PFSK-1 (cell line): ENCODE results near the gene CHP2.

ENCODE experiments used
- FOXP2 ChIP-seq: optimal IDR thresholded peaks from 2 replicates; pipeline ENCODE3; 2011; ENCODE audit warnings: borderline replicate concordance, control low read depth, inconsistent platforms; ENCODE audit not compliant: insufficient read depth; ENCODE audit errors: extremely low read length, extremely low read depth
- POLR2AphosphoS5 ChIP-seq: IDR thresholded peaks from 2 replicates; pipeline ENCODE4 v1.6.1; 2012; ENCODE audit warnings: low read depth, mild to moderate bottlenecking, control low read depth, low read length, moderate library complexity
- SIN3A ChIP-seq: IDR thresholded peaks from 2 replicates; pipeline ENCODE4 v1.6.1; 2012; ENCODE audit warnings: mild to moderate bottlenecking, low read length, moderate library complexity, borderline replicate concordance; ENCODE audit not compliant: insufficient read depth
- TAF1 ChIP-seq: IDR thresholded peaks from 2 replicates; pipeline ENCODE4 v1.6.1; 2012; ENCODE audit warnings: low read length, control low read depth, borderline replicate concordance; ENCODE audit not compliant: insufficient read depth
- TF ChIP-seq, protein P1 (sequence below), 2 experiments: IDR thresholded peaks; 2 replicates each; pipeline versions ENCODE4 v1.6.1 to v1.8.0; 2011 to 2012; ENCODE audit warnings: low read depth in 2 of 2, low read length in 2 of 2, control low read depth in 1 of 2, inconsistent platforms in 1 of 2, mild to moderate bottlenecking in 1 of 2, moderate library complexity in 1 of 2; ENCODE audit not compliant: insufficient read depth in 1 of 2

The CHP2 gene

DNA sequence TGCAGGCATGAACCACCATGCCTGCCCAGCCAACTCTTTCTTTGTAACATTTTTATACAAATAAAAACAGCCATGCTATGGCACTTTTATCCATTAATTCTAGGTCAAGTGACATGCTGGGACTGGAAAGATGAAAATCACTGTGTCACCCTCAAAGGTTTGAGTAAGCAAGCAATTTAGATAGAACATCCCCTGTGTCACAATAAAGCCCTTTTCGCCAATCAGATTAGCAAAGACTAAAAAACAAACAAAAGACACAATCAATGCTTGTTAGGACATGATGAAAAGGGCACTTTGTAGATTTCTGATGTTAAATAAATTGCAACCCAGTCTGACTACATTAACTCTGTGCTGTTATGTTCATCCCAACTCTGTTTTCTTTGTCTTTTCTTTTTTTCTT, 26.4 kb downstream of the CHP2 start:
- TF ChIP-seq, protein P1, sequence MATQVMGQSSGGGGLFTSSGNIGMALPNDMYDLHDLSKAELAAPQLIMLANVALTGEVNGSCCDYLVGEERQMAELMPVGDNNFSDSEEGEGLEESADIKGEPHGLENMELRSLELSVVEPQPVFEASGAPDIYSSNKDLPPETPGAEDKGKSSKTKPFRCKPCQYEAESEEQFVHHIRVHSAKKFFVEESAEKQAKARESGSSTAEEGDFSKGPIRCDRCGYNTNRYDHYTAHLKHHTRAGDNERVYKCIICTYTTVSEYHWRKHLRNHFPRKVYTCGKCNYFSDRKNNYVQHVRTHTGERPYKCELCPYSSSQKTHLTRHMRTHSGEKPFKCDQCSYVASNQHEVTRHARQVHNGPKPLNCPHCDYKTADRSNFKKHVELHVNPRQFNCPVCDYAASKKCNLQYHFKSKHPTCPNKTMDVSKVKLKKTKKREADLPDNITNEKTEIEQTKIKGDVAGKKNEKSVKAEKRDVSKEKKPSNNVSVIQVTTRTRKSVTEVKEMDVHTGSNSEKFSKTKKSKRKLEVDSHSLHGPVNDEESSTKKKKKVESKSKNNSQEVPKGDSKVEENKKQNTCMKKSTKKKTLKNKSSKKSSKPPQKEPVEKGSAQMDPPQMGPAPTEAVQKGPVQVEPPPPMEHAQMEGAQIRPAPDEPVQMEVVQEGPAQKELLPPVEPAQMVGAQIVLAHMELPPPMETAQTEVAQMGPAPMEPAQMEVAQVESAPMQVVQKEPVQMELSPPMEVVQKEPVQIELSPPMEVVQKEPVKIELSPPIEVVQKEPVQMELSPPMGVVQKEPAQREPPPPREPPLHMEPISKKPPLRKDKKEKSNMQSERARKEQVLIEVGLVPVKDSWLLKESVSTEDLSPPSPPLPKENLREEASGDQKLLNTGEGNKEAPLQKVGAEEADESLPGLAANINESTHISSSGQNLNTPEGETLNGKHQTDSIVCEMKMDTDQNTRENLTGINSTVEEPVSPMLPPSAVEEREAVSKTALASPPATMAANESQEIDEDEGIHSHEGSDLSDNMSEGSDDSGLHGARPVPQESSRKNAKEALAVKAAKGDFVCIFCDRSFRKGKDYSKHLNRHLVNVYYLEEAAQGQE (IDR thresholded peaks at IDR 0.05; ENCODE audit: insufficient read depth in 1 of 2, low read depth in 2 of 2, low read length in 2 of 2): no peak
- TF ChIP-seq SIN3A (no peak), TAF1 (no peak), POLR2AphosphoS5 (no peak), FOXP2 (no peak)

DNA sequence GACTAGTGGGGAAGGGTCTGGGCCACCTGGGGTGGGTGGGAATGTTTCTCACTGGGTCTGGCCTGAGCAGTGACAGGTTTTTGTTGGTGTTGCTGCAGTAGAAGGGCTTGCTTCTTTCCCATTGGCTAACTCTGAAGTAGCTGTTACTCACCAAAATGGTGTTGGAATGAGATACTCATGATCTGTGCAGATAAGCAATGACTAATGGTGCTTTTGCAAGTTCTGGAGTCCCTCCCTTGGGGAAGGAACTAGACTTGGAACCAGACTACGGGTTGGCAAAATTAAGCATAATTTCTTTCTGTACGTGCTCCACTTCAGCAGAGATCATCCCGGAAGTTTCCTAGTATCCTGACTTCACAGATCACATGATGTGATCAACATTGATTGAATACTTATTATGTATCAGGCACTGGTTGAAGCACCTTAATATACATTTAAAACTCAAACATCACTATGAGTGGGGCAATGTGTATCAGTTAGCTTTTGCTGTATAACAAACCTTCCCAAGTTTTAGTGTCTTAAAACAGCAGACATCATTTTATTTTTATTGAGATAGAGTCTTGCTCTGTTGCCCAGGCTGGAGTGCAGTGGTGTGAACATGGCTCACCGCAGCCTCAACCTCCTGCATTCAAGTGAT, 30.1 kb downstream of the CHP2 start:
- no peak for TF ChIP-seq SIN3A
- TF ChIP-seq POLR2AphosphoS5: no peak
- TF ChIP-seq, protein P1 (IDR thresholded peaks at IDR 0.05; ENCODE audit: insufficient read depth in 1 of 2, low read depth in 2 of 2, low read length in 2 of 2): no peak
- TF ChIP-seq TAF1: no peak
- no peak for TF ChIP-seq FOXP2

DNA sequence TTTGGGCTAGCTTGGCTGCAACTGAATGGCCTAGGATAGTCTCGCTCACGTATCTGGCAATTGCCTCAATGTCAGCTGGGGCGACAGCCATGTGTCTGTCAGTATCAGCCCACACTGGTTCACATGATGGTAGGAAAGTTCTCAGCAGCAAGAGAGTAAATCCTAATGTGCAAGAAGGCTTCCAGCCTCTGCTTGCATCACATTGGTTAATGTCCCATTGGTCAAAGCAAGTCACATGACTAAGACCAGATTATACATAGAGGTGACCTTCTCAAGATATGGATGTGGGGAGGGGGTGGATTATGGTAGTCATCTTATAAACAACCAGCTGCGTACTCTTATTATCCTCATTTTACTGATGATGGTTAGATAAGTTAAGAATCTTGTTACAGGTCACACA, 31.0 kb downstream of the CHP2 start:
- TF ChIP-seq TAF1 (no peak), POLR2AphosphoS5 (no peak), SIN3A (no peak), FOXP2 (no peak)
- TF ChIP-seq, protein P1 (IDR thresholded peaks at IDR 0.05; ENCODE audit: insufficient read depth in 1 of 2, low read depth in 2 of 2, low read length in 2 of 2): no peak

DNA sequence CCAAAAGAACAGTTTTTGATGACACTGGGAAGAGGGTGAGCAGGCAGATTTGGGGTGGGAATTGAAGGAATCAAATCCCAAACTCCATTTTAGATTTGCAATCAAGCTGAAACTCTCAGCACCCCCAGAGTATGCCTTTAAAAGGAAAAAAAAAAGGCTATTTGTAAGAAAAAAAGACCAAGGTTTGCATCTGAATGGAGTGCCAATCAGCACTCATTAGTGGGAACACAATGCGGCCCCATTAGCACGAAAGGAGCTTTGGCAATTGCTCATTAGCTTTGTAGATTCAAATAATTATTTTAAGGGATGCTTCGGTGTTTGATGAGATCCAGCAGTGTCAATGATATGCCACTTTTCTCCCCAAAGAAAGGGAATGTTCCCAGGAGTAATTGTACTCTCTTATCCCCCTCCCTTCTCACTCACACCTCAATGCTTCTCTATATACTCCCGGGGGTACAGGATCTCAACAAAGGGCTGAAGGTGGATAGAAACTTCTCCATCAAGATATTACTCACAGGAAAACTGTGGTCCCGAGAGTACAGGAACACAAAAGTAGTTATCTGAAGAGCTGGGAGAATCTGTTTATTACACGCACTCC, 32.2 kb downstream of the CHP2 start:
- TF ChIP-seq POLR2AphosphoS5 (no peak), TAF1 (no peak), SIN3A (no peak), FOXP2 (no peak)
- TF ChIP-seq, protein P1 (IDR thresholded peaks at IDR 0.05; ENCODE audit: insufficient read depth in 1 of 2, low read depth in 2 of 2, low read length in 2 of 2): no peak

DNA sequence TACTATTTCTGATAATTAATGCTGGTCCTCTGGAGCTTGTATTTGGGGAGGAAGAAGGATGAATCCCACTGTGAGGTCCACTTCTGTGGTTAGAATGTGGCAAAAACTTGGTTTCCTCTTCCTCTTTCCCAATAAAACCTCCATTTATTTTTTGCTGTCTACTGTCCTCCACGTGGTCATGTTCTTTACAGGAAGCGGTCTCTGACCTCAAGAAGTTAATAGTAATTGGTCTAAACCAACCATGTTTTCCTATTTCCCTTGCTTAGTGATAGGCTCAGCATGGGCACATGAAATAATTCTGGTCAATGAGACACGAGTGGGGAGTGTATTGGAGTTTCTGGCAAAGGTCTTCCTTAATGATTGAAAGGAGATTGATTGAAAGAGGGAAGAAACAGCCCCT, 33.9 kb downstream of the CHP2 start:
- TF ChIP-seq SIN3A (no peak), FOXP2 (no peak), POLR2AphosphoS5 (no peak), TAF1 (no peak)
- TF ChIP-seq, protein P1 (IDR thresholded peaks at IDR 0.05; ENCODE audit: insufficient read depth in 1 of 2, low read depth in 2 of 2, low read length in 2 of 2): no peak
